GM18502 (cell line): ENCODE results near the gene CRTC3.
"Not testable (repeated sequence)": the region's sequence is repeated elsewhere in the genome, so short reads cannot be mapped to it uniquely, and the experiment has no call there.

Source experiments
- ATAC-seq: cut with Tn5 transposase; IDR thresholded peaks from one replicate; pipeline ENCODE4 v1.9.1; 2021; ENCODE audit warnings: mild to moderate bottlenecking; ENCODE audit not compliant: unreplicated experiment, poor library complexity

Gene CRTC3

DNA sequence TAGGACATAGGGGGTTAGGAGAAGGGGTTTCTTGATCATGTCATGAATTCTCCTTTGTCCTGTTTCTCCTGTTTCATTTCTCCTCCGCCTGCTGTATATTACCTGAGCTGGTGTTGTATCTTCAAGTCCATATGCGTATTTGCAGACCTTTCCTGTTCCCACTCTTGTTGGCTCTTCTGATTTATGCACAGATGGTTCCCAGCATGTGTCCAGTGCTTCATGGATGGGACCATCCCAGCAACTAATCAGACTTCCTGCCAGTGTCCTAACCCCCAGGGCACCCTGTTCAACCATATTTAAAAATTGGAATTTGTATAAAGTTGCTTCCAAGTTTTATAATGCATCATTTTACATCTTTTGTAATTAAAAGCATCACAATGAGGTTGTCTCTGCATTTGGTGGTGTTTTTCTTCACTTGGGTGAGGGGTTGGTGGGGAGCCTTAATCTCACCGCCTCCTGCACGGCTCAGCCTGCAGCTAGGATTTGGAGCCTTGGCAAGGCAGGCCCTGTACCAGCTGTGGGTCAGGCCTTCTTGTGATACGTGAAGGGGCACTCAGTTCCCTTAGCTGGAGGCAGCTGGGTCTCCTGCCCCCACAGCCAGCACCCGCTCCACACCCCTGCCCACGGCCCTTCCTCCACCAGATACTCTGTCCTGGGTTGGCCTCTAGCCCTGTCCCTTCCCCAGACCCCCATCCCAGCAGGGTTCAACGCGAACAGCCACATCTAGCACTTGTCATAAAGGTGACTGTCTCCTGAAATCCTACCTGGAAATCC lies 115.4 kb downstream of the CRTC3 start:
- no peak for ATAC-seq

DNA sequence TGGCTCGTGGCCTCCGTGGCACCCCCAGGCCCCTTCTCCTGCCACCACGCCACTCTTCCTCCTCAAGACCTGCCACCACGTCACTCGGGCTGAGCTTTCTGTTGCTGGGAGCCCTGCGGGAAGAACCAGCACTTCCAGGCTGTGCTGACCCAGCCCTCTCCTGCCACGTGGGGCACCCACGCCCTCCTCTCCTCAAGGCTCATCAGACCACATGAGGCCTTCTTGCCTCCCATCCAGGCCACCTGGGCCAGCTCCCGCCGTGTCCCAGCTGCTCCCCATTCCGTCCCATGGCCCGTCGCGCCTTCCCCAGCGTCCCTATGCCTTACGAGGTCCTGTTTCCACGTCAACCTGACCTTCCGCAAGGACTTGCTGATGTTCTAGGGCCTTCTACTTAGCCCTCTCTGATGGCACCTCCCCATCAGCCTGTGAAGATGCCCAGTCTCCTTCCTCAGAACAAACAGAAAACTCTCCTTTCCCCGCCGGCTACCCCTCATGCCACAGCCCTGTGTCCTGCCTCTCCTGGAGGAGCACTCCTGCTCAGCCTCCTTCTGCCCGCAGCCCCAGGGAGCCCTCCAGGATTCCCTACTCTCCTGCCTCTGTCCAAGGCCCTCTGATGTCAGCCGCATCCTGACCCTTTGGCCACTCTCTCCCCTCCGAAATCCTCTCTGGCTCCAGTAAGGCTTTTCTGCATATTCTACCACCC lies 116.3 kb downstream of the CRTC3 start:
- ATAC-seq: no peak

DNA sequence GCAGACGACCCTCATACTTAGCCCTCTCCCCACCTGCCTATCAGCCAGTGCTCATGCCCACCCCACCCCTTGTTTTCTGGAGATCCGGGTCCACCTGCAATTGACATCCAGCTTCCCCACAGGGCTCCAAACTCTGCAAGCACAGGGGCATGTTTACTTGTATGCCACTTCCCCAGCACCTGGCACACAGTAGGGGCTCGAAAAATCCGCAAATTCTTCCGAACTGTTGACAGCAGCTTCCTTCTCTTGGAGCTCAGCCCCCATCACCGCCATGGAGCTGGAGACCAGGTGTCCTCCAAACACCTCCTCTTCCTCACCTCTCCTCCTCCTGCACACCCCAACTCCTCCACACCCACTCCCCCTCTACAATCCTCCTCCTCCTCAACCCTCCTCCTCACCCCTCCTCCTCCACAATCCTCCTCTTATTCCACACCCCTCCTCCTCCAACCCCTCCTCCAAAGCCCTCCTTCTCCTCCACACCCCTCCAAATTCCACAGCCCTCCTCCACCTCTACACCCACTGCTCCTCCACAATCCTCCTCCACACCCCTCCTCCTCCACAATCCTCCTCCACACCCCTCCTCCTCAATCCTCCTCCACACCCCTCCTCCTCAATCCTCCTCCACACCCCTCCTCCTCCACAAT lies 117.1 kb downstream of the CRTC3 start:
- no peak for ATAC-seq

DNA sequence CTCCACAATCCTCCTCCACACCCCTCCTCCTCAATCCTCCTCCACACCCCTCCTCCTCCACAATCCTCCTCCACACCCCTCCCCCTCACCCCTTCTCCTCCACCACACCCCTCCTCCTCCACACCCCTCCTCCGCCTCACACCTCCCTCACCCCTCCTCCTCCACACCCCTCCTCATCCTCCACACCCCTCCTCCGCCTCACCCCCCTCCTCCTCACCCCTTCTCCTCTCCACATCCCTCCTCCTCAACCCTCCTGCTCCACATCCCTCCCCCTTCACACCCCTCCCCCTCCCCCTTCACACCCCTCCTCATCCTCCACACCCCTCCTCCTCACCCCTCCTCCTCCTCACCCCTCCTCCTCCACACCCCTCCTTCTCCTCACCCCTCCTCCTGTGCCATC lies 117.6 kb downstream of the CRTC3 start:
- no peak for ATAC-seq

DNA sequence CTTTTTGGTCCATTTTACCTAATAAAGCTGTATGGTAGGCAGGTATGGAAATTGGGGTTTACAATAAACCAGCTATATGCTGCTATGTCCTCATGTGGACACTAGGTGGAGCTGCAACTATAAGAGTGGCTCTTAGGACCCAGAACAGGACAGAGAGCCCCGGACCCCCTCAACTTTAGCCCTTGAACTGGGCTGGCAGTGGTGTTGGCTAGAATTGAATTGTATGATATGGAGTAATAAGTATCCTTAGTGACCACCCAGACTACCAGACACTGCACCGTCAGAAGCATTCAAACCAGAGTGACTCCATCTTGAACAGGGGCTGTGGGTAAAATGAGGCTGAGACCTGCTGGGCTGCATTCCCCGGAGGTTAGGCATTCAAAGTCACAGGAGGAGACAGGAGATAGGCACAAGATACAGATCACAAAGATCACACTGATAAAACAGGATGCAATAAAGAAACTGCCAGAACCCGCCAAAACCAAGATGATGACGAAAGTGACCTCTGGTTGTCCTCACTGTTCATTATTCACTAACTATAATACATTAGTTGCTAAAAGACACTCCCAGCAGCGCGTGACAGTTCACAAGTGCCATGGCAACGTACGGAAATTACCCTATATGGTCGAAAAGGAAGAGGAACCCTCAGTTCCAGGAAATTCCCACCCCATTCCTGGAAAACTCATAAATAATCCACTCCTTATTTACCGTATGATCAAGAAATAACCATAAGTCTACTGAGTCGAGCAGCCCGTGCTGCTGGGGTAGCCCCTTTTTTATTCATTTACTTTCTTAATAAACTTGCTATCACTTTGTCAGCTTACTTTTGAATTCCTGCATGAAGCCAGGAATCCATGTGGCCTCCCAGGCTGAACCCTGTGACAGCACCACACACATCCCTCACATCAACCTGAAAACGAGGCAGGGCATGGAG lies 118.7 kb downstream of the CRTC3 start:
- peak; percentile 67 for ATAC-seq

DNA sequence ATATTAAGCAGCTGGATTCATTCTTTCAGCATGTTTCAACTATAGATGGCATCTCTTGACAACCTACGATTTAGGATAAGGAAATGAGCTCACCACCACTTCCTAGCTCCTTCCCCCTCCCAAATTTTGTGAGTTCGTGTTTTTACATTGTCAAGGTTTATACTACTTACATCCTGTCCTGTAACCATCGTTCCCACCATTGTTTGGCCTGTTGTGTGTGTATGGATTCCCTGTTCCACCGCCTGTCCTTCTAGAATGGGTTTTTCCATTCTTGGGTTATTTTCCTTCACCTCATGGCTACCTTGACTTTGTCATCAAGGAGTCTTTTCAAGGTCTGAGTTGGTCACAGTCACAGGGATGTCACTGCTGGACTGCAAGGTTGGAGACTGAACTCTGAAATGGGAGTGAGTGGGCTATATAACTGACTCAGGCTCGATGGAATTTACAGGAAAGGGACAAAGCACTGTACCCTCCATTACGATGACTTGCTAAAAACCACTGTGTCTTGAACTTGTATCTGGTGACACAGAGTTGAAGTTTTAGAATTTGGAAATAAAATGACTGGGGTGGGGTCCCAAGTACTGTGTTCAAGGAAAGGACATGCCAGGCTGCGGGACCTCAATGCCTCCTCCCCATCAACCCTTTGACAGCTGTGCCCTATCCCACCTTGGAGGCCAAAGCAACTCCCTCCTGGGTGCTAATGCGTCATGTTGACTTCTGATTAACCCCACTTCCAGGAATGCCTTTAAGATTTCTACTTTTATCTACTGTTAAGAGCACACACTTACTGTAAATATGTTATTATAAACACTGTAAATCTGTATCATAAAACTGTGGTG lies 120.6 kb downstream of the CRTC3 start:
- ATAC-seq: no peak

DNA sequence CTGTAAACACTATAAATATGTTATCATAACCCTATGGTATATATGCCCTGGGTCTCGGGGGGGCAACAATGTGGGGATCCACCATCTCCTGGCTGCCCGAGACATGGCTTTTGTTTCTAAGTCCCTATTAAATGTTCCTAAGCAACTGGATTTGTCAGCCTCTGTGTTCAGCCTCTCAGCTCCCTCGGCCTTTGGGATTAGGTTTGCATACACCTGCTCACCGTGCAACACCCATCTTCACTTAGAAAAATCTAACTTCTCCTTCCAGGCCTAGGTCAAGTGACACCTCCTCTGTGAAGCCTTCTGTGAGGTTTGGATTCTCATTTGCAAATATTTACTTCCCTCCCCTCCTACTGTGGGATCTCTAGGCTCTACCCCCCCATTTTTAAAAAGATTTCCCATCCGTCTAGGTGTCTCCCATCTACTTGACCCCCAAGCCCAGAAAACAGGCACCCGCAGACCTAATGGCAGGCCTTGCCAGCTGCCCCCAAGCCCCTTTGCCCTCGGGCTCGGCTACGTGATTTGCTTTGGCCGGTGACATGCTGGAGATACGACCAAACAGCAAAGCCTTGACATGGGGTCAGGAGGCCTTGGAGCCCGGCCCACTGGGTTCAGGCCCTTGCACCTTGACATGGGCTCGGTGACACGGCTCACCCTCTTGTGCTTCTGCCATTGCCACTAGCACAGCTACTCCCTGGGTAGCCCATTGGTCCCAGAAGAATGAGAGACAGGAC lies 121.4 kb downstream of the CRTC3 start:
- ATAC-seq: no peak

DNA sequence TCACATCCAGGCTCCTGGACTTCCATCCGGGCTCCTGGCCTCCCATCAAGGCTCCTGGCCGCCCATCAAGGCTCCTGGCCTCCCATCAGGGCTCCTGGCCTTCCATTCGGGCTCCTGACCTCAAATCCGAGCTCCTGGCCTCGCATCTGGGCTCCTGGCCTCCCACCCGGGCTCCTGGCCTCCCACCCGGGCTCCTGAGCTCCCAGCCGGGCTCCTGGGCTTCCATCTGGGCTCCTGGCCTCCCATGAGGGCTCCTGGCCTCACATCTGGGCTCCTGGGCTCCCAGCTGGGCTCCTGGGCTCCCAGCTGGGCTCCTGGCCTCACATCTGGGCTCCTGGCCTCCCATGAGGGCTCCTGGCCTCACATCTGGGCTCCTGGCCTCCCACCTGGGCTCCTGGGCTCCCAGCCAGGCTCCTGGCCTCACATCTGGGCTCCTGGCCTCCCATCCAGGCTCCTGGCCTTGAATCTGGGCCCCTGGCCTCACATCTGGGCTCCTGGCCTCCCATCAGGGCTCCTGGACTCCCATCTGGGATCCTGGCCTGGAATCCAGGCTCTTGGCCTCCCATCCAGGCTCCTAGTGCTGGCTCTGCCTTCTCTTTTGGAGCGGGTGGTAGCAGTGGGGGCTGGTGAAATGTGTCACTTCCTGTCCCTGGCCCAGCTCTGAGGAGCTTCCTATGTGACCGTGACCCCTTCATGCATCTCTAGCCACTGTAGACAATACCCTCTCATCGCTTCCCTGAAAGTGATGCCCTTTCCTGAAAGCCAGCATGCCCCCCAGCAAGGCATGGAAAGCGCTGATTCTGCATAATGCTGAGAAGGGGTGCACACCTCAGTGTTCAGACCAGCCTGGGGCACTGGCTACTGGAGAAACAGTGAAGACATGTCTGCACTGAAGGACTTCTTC lies 124.8 kb downstream of the CRTC3 start:
- no peak for ATAC-seq

DNA sequence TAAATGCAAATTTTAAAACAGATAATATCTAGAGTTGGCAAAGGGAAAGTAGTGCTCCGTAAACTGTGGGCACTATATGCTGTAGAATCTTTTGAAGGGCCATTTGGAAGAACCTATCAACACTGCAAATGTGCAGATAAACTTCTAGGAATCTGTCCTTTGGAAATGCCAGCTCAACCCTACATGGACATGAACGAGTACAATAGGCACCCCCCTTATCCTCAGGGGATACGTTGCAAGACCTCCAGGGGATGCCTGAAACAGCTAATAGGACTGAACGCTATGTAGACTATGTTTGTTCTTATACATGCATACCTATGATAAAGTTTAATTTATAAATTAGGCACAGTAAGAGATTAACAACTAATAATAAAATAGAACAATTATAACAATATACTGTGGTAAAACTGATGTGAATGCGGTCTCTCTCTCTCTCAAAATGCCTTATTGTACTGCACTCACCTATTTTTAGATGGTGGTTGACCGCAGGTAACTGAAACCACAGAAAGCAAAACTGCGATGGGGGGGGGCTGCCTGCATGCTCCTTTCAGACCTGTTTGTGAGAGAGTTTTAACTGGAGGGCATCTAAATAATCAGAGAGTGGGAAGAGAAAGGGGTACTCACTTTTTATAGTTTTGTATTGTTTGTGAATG lies 127.9 kb downstream of the CRTC3 start:
- ATAC-seq: peak; percentile 43

DNA sequence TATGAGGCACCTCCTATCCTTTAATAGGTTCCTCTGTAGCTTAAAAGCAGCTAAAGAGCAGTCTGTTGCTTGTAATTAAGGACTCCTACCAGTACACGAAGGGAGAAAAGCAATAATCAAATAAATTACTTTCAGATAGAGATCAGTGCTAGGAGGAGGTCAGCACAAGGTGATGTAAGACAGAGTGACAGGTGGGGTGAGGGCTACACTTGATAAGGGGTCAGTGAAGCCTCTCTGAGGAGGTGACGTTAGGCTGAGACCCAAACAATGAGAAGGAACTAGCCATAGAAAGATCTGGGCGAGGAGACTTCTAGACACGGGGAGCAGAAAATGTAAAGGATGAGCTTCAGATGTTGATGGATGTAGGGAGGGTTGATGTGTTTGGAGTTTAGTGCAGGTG lies 129.8 kb downstream of the CRTC3 start:
- ATAC-seq: no peak

DNA sequence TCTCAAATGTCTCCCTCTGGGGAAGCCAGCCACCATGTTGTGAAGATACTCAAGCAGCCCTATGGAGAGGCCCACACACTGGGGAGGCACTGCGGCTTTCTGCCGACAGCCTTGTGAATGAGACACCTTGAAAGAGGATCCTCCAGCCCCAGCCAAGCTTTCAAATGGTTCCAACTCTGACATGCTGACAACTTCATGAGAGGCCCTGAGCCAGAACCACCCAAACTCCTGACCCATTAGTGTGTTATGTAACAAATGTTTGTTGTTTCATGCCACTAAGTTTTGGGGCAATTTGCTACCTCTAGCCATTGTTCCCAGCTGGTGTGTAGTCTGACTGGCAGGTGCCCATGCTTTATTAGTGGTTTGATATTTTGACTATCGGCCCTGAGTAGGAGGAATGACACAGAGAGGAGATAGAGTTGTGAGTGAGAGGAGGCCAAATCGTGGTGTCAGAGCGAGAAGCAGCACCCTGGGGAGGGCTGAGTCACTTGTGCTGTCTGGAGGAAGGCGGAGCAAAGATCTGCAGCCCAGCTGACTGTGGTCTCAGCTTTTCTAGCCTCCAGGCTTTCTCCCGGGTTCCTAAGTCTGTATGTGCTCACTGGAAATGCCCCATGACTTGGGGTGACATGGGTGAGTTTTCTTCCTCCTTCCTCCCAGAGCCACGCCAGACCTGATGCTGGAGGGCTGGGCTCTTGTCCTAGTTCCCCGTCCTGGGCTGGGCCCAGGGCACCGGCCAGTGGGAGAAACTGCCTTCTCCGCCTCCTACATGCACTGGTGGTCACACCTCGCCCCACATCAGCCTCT lies 130.7 kb downstream of the CRTC3 start:
- peak; percentile 66 for ATAC-seq

DNA sequence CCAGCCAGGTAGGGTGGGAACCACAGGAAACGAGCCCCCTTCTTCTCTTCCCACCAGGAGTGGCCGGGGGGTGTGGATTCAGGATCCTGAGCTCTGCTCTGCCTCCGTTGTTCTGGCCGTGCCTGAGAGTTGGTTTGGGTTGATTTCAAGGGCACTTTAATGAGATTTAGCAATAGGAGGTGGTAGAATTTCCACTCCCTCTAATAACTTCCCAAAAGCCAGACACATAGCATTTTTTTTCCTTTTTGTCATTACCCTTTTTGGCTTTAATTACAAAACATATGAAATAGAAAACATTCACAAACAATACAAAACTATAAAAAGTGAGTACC lies 131.2 kb downstream of the CRTC3 start:
- not testable (repeated sequence) for ATAC-seq

DNA sequence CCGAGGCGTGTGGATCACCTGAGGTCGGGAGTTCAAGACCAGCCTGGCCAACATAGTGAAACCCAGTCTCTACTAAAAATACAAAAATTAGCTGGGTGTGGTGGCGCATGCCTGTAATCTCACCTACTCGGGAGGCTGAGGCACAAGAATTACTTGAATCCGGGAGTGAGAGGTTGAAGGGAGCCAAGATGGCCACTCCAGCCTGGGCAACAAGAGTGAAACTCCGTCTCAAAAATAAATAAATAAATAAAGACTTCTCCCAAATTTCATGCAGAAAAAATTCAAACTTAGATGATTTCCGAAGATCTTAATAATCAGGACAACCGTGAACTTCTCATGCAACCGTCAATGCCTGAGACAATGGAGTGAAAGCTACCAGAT lies 134.3 kb downstream of the CRTC3 start:
- not testable (repeated sequence) for ATAC-seq

DNA sequence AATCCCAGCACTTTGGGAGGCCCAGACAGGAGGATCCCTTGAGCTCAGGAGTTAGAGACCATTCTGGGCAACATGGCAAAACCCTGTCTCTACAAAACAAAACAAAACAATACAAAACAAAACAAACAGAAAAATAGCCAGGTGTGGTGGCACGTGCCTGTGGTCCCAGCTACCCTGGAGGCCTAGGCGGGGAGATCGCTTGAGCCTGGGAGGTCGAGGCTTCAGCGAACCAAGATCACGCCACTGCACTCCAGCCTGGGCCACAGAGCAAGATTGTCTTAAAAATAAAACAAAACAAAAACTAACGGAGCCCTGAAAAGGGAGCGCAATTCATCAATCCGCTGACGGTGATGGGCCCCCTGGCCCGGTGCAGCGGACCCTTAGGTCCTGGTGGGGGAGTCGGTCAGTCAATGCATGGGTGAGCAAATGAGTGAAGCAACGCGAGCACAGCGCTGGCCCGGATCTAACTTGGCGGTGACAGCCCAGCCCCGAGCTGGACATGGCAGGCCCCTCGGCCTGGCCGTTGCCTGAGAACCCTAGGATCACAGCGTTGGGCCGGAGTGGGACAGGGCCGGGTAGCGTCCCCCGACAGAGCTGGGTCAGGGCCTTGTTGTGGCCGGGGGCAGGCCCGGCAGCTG lies 135.0 kb downstream of the CRTC3 start:
- peak; percentile 9 for ATAC-seq

DNA sequence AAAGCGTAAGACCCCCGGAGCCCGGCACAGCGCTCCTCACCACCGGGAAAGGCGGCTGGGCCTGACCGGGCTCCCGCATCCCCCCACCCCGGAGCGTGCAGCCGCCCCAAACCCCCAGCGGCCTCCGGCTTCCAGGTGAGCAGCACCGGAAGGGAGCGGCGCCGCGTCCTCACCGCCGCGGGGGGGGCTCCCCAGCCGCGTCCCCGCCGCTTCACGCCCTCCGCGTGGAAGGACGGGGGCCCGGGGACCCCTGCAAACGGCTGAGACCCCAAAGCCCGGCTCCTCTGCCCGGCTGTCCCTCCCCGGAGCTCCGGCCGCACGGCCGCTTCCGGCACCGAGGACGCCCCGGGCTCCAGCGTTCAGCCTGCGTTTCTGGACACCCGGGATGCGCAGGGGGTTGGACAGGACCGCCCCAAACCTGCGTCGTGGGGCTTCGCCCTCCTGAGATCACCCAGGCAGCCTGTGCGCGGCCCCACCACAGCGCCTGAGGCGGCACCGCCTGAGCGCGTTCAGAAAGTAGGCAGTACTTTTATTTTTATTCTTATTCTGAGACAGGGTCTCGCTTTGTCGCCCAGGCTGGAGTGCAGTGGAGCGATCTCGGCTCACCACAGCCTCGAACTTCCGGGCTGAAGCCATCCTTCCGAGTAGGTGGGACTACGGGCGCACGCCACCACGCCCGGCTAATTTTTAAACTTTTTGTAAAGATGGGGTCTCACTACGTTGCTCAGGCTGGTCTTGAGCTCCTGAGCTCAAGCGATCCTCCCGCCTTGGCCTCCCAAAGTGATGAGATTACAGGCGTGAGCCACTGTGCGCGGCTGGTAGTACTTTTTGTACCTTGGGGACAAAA lies 135.8 kb downstream of the CRTC3 start:
- ATAC-seq: peak; percentile 68
